ENCODE data around the gene OR2H2.

OR2H2 gene

DNA sequence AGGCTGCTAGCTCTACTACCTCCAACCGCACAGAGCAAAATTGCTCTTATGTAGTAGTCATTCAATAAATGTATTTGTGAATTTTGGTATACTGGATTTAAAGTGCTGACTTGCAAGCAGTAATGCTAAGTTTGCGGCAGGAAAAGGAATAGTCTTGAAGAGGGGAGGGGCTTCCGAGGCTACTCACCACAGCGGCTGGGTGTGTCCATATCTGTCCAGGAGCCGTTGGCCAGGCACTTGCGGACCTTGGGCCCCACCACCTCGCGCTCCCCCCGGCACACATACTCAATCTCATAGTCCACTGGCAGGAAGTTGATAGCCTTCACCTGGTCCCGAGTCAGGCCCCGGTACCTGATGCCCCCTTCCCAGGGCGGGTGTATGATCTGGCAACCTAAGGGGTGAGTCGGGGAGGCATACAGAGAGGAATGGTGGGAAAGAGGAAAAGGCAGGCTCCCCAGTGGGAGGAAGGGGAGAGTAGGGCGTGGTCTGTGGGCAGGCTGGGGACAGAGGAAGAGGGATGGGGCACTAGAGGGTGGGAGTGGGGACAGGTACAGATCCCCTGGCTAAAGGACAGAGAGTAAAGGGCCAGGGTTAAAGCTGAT, 46.4 kb downstream of the OR2H2 start:
- no peak for DNase-seq

DNA sequence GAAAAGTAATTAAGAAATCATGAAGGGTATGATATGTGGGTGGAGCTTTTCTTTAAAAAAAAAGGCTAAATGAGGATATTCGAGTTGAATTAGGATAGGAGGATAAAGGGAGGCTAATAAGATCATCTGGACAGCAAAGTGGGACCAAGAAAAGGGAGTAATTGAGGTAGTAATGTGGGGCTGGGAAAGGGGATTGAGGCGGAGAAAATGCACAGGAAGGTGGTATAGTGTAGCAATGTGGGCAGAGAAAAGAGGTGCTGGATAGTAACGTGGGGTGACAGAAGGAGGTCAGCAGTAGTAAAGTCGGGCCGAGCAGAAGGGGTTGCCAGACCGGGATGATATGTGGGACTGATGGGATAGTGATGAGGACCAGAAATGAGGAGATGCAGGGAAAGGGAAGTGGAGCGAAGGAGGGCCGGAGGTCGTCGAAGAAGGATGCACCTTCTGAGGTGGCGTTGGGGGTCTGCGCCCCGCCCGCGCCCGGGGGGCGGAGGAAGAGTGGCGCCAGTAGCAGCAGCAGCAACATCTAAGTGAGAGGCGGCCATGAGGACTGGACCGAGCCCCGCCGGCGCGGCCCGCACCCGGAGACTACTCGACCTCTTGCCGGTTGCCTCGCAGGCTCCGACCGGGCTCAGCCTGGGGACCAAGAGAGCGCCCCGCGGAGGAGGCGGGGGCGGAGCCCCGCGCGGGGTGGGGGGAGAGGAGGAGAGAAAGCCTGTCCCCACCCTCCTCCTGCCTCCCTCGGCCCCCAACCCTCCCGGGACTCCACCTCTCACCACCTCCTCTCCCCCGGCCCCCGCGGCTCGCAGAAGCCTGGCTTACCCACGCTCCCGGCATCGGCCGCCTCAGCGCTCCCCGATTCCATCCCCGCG, 47.2 kb downstream of the OR2H2 start:
- peak; percentile 43 to 63 for DNase-seq

DNA sequence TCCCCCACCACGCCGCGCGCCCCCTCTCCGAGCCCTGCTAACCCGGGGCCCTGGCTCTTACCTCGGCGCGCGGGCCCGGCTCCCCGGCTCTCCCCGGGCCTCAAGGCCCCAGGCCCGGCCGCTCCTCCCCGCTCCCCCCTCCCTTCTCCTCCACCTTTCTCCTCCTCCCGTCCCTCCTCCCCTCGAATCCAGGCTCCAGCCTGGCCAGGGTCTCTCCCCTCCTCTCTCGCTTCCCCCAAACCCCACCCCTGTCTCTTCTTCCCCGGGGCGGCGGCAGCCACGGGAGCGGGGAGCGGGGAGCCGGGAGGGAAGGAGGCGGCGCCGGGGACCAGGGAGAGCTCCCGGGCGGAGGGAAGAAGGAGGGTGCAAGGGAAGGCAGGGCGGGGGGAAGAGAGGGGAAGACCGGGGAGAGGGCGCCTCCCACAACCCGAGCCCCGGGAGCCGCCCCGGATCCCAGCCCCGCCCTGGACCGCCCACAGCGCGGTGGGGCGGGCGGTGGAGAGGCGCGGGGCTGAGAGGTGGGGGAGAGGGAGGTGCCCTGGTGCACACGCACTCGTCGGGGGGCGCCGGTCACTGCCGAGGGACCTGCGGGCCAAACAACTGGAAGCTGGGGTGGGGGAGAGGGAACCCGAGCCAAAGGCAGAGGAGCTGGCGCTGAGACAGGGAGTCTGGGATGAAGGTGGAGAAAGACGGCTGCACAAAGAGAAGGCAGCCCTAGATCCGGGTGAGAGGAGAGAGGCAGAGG, 48.0 kb downstream of the OR2H2 start, which contains the start of gene GABBR1:
Gene GABBR1, minus strand, starts transcription at position 395 of the 745 bp plus-strand sequence. CDS start 798 bp downstream, outside the sequence.
- peak; percentile 58 to 65 for DNase-seq

DNA sequence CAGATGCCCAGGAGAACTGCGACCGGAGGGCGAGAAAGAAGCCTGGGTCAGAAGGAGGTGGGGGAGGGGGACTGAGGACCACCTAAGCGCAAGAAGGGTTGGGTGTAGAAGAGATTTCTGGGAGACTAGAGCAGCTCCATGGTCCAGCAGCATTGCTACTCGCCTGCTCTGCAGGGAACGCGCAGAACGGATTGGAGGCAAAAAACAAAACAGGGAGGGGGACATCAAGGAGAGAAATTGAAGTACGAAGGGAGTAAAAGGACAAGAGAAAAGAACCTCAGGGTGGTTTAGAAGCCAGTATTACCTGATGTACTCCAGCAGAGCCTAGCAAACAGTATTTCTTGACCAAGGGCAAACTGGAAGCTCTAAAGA, 48.6 kb downstream of the OR2H2 start:
- DNase-seq = no peak

DNA sequence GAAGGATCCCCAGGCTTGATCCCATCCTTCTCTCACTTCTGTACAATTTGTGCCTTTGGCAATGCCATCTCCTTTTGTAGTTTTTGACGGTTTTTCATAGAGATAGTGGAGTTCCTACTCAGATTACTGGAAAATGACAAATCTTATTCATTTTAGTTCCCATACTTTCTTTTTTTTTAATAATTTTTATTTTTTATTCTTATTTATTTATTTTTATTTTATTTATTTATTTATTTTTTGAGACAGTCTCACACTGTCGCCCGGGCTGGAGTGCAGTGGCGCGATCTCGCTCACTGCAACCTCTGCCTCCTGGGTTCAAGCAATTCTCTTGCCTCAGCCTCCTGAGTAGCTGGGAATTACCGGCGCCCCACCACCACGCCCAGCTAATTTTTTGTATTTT, 52.3 kb downstream of the OR2H2 start:
- no peak for DNase-seq
